Neural progenitor cell (in vitro differentiated cells): Measurements from ENCODE around the gene L3MBTL2.

Experiments
- EZH2 ChIP-seq: fragments of 200-600 bp; sonication (generic); IDR thresholded peaks from 2 replicates; pipeline ENCODE4 v1.6.1; 2017; ENCODE audit warnings: antibody characterized with exemption, mild to moderate bottlenecking, moderate library complexity
- EZH2phosphoT487 ChIP-seq: fragments of 200-600 bp; sonication (generic); IDR thresholded peaks from 2 replicates; pipeline ENCODE4 v1.6.1; 2017; ENCODE audit warnings: antibody characterized with exemption
- TF ChIP-seq, protein P1 (sequence below): fragments of 200-600 bp; sonication (generic); IDR thresholded peaks from 2 replicates; pipeline ENCODE4 v1.5.1; 2017; ENCODE audit warnings: antibody characterized with exemption, mild to moderate bottlenecking

DNA sequence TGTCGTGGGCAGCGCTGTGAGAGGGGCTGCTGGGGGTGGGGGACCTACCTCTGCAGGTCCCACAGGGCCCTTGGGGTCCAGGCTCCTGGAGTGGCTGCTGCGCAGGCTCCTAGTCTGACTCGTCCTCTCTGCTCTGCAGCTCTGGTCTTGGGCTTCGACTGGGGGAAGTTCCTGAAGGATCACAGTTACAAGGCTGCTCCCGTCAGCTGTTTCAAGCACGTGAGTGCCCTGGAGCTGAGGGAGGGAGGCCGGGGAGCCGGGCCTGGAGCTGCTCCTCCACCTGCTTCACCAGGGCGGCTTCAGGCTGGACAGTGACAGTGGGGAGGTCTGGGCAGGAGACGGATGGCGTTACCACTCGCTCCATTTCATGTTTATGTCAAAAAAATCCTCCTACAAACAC, 11.9 kb downstream of the L3MBTL2 start:
- TF ChIP-seq, protein P1, sequence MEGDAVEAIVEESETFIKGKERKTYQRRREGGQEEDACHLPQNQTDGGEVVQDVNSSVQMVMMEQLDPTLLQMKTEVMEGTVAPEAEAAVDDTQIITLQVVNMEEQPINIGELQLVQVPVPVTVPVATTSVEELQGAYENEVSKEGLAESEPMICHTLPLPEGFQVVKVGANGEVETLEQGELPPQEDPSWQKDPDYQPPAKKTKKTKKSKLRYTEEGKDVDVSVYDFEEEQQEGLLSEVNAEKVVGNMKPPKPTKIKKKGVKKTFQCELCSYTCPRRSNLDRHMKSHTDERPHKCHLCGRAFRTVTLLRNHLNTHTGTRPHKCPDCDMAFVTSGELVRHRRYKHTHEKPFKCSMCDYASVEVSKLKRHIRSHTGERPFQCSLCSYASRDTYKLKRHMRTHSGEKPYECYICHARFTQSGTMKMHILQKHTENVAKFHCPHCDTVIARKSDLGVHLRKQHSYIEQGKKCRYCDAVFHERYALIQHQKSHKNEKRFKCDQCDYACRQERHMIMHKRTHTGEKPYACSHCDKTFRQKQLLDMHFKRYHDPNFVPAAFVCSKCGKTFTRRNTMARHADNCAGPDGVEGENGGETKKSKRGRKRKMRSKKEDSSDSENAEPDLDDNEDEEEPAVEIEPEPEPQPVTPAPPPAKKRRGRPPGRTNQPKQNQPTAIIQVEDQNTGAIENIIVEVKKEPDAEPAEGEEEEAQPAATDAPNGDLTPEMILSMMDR = no peak
- TF ChIP-seq EZH2 (no peak), EZH2phosphoT487 (no peak)
